Fibroblast of lung (primary cell): ENCODE data around the gene TOLLIP. TPM values are rescaled to one million over a fixed set of nuclear protein-coding genes. Genes with fewer than 3 reads are reported as not detected.

ENCODE experiments used
- DNase-seq, 2 donors: peaks; one replicate each; pipeline versions ENCODE4 v3.0.0 to v3.0.0-alpha.2; 2010; ENCODE audit warnings: low read depth in 2 of 2
- H2AFZ ChIP-seq: 2 replicates; pipeline ENCODE4 v1.5.1; 2012; ENCODE audit warnings: low read length, control low read depth, inconsistent platforms
- H3K27ac ChIP-seq: 2 replicates; pipeline ENCODE4 v1.5.1; 2011; ENCODE audit warnings: low read length, control low read depth; ENCODE audit not compliant: insufficient read depth
- H3K27me3 ChIP-seq: 2 replicates; pipeline ENCODE4 v1.5.1; 2011; ENCODE audit warnings: mild to moderate bottlenecking, low read length; ENCODE audit not compliant: control insufficient read depth, insufficient read depth
- H3K36me3 ChIP-seq: 2 replicates; pipeline ENCODE4 v1.5.1; 2011; ENCODE audit warnings: low read length; ENCODE audit not compliant: control insufficient read depth, insufficient read depth
- H3K4me1 ChIP-seq: 2 replicates; pipeline ENCODE4 v1.5.1; 2011; ENCODE audit warnings: low read length; ENCODE audit not compliant: control insufficient read depth, insufficient read depth; ENCODE audit errors: extremely low read depth
- H3K4me2 ChIP-seq: 2 replicates; pipeline ENCODE4 v1.5.1; 2011; ENCODE audit warnings: low read length, control low read depth; ENCODE audit not compliant: insufficient read depth; ENCODE audit errors: extremely low read depth
- H3K4me3 ChIP-seq, 4 experiments: fragments of 200-600 bp in 1 of 4; sonication (generic) in 1 of 4; replicated peaks in 1 of 4; 2 replicates each; pipeline ENCODE4 v1.5.1; 2011 to 2016; ENCODE audit warnings: low read length in 4 of 4, low read depth in 3 of 4, mild to moderate bottlenecking in 3 of 4, control low read depth in 2 of 4, inconsistent platforms in 1 of 4, mixed read lengths in 1 of 4; ENCODE audit not compliant: insufficient read depth in 1 of 4; ENCODE audit errors: control extremely low read depth in 1 of 4
- H3K79me2 ChIP-seq: 2 replicates; pipeline ENCODE4 v1.5.1; 2012; ENCODE audit warnings: mild to moderate bottlenecking, low read length, inconsistent platforms; ENCODE audit not compliant: control insufficient read depth, insufficient read depth
- H3K9ac ChIP-seq: 2 replicates; pipeline ENCODE4 v1.5.1; 2011; ENCODE audit warnings: mild to moderate bottlenecking, low read length, control low read depth; ENCODE audit not compliant: insufficient read depth
- H3K9me3 ChIP-seq: 2 replicates; pipeline ENCODE4 v1.5.1; 2012; ENCODE audit warnings: low read depth, low read length; ENCODE audit not compliant: control insufficient read depth, insufficient read depth
- H4K20me1 ChIP-seq: 2 replicates; pipeline ENCODE4 v1.5.1; 2011; ENCODE audit warnings: low read length; ENCODE audit not compliant: control insufficient read depth, insufficient read depth; ENCODE audit errors: extremely low read depth
- EZH2 ChIP-seq: IDR thresholded peaks from 2 replicates; pipeline ENCODE4 v1.5.1; 2012; ENCODE audit warnings: low read length, control low read depth, mild to moderate bottlenecking; ENCODE audit errors: missing control alignments
- polyA plus RNA-seq, 2 donors: library from polyadenylated mRNA; depleted of rRNA in 1 of 2; stranded (reverse) in 1 of 2; unstranded in 1 of 2; fragments of >200 nt; gene quantifications; 2 replicates each; pipeline ENCODE4 v1.2.1, GENCODE V29; 2011 to 2012; ENCODE audit warnings: missing spikeins in 1 of 2
- total RNA-seq: library from RNA; depleted of rRNA; stranded (reverse); fragments of >200 nt; gene quantifications from 2 replicates; pipeline ENCODE4 v1.2.1, GENCODE V29; 2014
- TF ChIP-seq, protein P1 (sequence below), 2 donors: IDR thresholded peaks in 1 of 2; conservative IDR thresholded peaks in 1 of 2; 1 replicate in 1 of 2; 2 replicates in 1 of 2; pipeline ENCODE4 v1.5.1; 2011 to 2012; ENCODE audit warnings: low read length in 2 of 2, control low read depth in 1 of 2, inconsistent platforms in 1 of 2, low read depth in 1 of 2, mild to moderate bottlenecking in 1 of 2

Gene TOLLIP
- total and polyA plus RNA-seq, 2 donors (not counting 1 experiment from before 2014, with no cell fraction given), result 28.4 to 34.6 TPM

DNA sequence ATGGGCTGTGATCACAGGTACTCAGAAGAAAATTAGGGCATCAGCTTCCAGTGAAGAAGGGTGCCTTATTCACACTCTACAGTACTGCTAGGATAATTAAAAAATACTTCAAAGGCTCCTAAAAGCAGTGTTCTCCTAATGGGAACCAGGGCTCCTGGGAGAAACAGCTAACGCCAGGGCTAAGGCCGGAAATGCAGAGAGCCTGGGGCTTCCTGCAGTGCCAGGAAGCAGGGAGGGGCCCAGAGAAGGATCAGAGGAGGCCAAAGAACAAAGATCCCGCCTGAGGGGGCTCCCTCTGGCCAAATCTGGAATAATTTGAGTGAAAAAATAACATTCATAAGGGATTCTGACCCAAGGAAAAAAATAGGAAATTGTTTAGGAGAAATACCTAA lies 27.5 kb downstream of the TOLLIP start:
- no peaks in the 10 kb centered on the region for H3K79me2 ChIP-seq
- H3K4me2 ChIP-seq, result no peak overlapping the region
- no peaks in the 10 kb centered on the region for H3K27me3 ChIP-seq
- H3K9ac ChIP-seq, result no peak overlapping the region
- H3K36me3 ChIP-seq, result peaks cover 20% of the 10 kb centered on the region
- no peaks in the 10 kb centered on the region for H3K9me3 ChIP-seq
- H4K20me1 ChIP-seq, result no peaks in the 10 kb centered on the region
- DNase-seq, result no peak
- TF ChIP-seq, protein P1, sequence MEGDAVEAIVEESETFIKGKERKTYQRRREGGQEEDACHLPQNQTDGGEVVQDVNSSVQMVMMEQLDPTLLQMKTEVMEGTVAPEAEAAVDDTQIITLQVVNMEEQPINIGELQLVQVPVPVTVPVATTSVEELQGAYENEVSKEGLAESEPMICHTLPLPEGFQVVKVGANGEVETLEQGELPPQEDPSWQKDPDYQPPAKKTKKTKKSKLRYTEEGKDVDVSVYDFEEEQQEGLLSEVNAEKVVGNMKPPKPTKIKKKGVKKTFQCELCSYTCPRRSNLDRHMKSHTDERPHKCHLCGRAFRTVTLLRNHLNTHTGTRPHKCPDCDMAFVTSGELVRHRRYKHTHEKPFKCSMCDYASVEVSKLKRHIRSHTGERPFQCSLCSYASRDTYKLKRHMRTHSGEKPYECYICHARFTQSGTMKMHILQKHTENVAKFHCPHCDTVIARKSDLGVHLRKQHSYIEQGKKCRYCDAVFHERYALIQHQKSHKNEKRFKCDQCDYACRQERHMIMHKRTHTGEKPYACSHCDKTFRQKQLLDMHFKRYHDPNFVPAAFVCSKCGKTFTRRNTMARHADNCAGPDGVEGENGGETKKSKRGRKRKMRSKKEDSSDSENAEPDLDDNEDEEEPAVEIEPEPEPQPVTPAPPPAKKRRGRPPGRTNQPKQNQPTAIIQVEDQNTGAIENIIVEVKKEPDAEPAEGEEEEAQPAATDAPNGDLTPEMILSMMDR (conservative IDR thresholded peaks at IDR 0.05 in 1 of 2, IDR thresholded peaks at IDR 0.05 in 1 of 2; ENCODE audit: low read depth in 1 of 2, low read length in 2 of 2), result no peak
- TF ChIP-seq EZH2, result no peak
- no peak overlapping the region for H3K27ac ChIP-seq
- no peak overlapping the region for H2AFZ ChIP-seq
- no peaks in the 10 kb centered on the region for H3K4me1 ChIP-seq
- H3K4me3 ChIP-seq, result no peak overlapping the region

DNA sequence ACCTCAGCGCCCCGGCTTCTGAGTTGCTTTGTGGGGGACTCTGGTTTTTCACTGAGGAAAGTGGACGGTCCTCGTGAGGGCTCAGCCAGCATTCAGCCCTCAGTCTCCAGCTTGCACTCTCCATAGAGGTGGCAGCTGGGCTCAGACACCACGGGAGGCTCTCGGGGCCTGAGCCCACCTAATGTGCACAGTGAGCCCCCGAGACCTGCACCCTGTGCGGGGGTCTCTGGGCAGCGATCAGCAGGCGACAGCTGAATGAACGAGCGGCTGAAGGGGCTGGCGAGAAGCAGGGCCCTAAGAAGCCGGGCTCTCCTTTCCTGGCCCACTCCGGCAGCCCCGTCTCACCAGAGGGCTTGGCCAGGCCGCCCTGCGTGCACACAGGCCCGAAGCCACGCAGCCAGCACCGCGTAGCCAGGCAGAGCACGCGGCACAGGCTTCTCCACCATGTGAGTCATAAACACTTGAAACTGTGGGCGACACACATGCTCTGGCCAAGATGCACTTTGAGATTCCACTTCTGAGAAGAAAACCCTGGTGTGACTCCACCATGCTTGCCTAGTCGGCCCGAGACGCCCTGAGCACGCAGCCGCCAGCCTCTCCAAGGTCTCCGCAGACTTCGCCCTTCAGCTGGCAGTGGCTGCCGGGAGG lies 28.0 kb downstream of the TOLLIP start:
- no peak overlapping the region for H3K4me3 ChIP-seq
- H3K4me2 ChIP-seq, result no peak overlapping the region
- H4K20me1 ChIP-seq, result no peaks in the 10 kb centered on the region
- no peaks in the 10 kb centered on the region for H3K27me3 ChIP-seq
- TF ChIP-seq, protein P1 (conservative IDR thresholded peaks at IDR 0.05 in 1 of 2, IDR thresholded peaks at IDR 0.05 in 1 of 2; ENCODE audit: low read depth in 1 of 2, low read length in 2 of 2), result no peak
- TF ChIP-seq EZH2, result no peak
- no peak overlapping the region for H2AFZ ChIP-seq
- peak in 1 of 2 donors; percentile 48 for DNase-seq
- no peaks in the 10 kb centered on the region for H3K4me1 ChIP-seq
- no peaks in the 10 kb centered on the region for H3K79me2 ChIP-seq
- no peak overlapping the region for H3K9ac ChIP-seq
- peaks cover 22% of the 10 kb centered on the region for H3K36me3 ChIP-seq
- no peak overlapping the region for H3K27ac ChIP-seq
- no peaks in the 10 kb centered on the region for H3K9me3 ChIP-seq

DNA sequence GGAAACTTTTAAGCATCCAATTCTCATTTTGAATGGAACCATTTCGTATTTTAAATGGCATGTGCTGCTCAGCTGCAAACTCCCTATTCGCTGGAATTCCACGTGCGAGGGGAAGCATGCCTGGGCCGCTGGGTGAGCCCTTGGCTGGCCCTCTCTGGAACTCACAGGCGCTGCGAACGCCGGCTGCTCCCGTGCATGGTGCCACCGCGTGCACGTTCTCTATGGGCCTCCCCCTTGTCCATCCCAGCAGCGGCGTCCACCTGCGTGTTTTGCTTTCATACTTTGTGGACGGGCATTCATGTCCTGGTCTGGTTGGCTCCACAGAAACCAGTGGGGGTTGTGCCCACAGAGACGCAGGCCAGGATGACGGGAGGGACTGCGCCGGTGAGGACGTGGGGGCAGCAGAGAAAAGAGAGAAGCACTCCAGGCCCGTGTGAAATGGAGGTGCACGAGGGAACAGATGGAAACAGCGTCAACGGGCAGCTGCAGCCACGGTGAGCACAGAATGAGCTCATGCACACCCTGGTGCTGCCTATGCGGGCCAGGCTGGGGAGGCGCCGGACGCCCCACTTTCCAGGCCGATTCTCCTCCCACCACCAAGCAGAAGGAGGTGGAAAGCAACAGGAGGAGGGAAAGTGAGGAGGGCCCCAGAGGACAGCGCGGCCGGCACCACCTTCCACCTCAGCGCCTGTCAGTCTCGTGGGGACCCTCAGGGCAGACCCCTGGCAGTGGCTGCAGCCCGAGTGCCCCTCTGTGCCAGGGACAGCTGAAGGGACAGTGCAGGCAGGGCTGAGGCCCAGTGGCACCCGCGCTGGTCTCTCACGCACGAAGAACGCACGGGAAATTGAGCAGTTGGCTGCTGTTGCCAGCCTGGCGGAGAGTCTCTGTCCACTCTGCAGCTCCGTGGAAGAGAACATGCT lies 29.1 kb downstream of the TOLLIP start:
- H3K9ac ChIP-seq, result no peak overlapping the region
- no peak overlapping the region for H2AFZ ChIP-seq
- no peak for TF ChIP-seq EZH2
- TF ChIP-seq, protein P1 (conservative IDR thresholded peaks at IDR 0.05 in 1 of 2, IDR thresholded peaks at IDR 0.05 in 1 of 2; ENCODE audit: low read depth in 1 of 2, low read length in 2 of 2), result no peak
- no peaks in the 10 kb centered on the region for H3K9me3 ChIP-seq
- H3K36me3 ChIP-seq, result peaks cover 19% of the 10 kb centered on the region
- H3K4me1 ChIP-seq, result no peaks in the 10 kb centered on the region
- H3K27ac ChIP-seq, result no peak overlapping the region
- H4K20me1 ChIP-seq, result no peaks in the 10 kb centered on the region
- no peaks in the 10 kb centered on the region for H3K79me2 ChIP-seq
- no peaks in the 10 kb centered on the region for H3K27me3 ChIP-seq
- no peak overlapping the region for H3K4me3 ChIP-seq
- H3K4me2 ChIP-seq, result no peak overlapping the region
- DNase-seq, result no peak
